Activated CD4-positive, alpha-beta memory T cell treated with anti-CD3 and anti-CD28 coated beads for 36 hours (primary cell): Measurements from ENCODE around the gene NCKAP5. TPM values are rescaled to one million over a fixed set of nuclear protein-coding genes. Genes with fewer than 3 reads are reported as not detected.

Experiments used
- CTCF ChIA-PET: fragments of 350-600 bp; sonication (Branson Sonifier 250); formaldehyde crosslinking; loops from one replicate; lab custom pipeline; 2021; ENCODE audit warnings: antibody characterized with exemption, inconsistent platforms; lab: Charles Lee
- POLR2A ChIA-PET: fragments of 350-600 bp; sonication (Branson Sonifier 250); formaldehyde crosslinking; loops from one replicate; lab custom pipeline; 2021; ENCODE audit warnings: antibody characterized with exemption; lab: Charles Lee
- DNase-seq: peaks from one replicate; pipeline ENCODE4 v3.0.0-alpha.2; 2020
- H3K27ac Mint-ChIP-seq: one replicate; pipeline ENCODE4 v1.8.0; 2021; ENCODE audit warnings: mixed read lengths
- H3K27me3 Mint-ChIP-seq: one replicate; pipeline ENCODE4 v1.8.0; 2021; ENCODE audit warnings: mixed read lengths
- H3K36me3 Mint-ChIP-seq: one replicate; pipeline ENCODE4 v1.8.0; 2021; ENCODE audit warnings: mixed read lengths
- H3K4me1 Mint-ChIP-seq: one replicate; pipeline ENCODE4 v1.8.0; 2021; ENCODE audit warnings: low read depth, mixed read lengths
- H3K4me3 Mint-ChIP-seq: one replicate; pipeline ENCODE4 v1.8.0; 2021; ENCODE audit warnings: mild to moderate bottlenecking, mixed read lengths
- H3K9me3 Mint-ChIP-seq: one replicate; pipeline ENCODE4 v1.8.0; 2021; ENCODE audit warnings: mixed read lengths
- intact Hi-C: fragments of 100-400 bp; cut with micrococcal nuclease; formaldehyde crosslinking; loops from one replicate; pipeline ENCODE4 v1.15.1; 2023
- total RNA-seq, 2 experiments: library from RNA; stranded (reverse); gene quantifications; one replicate each; pipeline ENCODE4 v1.2.3, GENCODE V29; 2021

Gene NCKAP5
- total RNA-seq, 2 experiments from 2014 or later, result not detected

DNA sequence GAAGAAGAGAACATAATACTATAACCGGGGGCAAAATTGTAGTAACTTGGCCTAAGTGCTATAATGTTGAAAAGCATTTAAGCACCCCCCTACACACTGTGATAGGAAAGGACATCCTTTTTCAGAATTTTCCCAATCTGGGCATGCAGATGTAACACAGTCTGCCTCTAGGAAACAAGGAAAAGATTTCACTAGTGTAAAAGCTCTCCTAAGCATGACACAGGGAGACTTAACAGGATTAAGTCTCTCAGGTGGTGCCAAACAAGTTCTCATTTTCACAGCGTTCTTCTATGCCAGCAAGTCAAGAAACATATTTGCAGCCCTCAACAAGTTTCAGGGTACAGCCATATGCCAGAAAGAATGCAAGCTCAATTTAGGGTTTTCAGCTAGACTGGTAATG lies 53.0 kb downstream of the NCKAP5 start:
- H3K9me3 Mint-ChIP-seq, result no peaks in the 10 kb centered on the region
- H3K4me3 Mint-ChIP-seq, result no peak overlapping the region
- no peak overlapping the region for H3K27ac Mint-ChIP-seq
- intact Hi-C loops, result no loop called here
- no peak for DNase-seq
- ChIA-PET CTCF (no interaction called here), POLR2A (no interaction called here)
- H3K4me1 Mint-ChIP-seq, result no peaks in the 10 kb centered on the region
- H3K36me3 Mint-ChIP-seq, result no peaks in the 10 kb centered on the region
- H3K27me3 Mint-ChIP-seq, result peaks cover 2% of the 10 kb centered on the region

DNA sequence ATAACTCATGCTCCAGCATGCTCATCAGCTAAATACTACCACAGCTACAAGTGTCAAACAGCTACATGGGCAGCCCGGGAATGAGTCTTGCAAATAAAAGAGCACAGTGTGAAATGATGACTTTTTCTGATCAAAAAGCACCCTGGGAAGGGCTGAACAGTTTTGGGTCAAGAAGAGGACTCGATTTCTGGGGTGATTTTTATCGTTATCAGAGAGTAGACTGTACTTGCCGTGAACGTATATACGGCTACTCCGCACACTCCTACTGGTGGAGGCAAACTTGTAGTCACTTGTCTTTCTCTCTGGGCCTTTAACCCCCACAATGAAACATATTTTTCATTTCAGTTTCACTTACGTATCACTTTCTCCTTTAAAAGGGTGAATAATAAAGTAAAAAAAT lies 54.4 kb downstream of the NCKAP5 start:
- intact Hi-C loops, result no loop called here
- POLR2A ChIA-PET, result no interaction called here
- Mint-ChIP-seq H3K4me3 (no peak overlapping the region), H3K36me3 (no peaks in the 10 kb centered on the region), H3K27me3 (no peaks in the 10 kb centered on the region), H3K27ac (no peak overlapping the region), H3K4me1 (no peaks in the 10 kb centered on the region), H3K9me3 (no peaks in the 10 kb centered on the region)
- no peak for DNase-seq
- CTCF ChIA-PET, result no interaction called here

DNA sequence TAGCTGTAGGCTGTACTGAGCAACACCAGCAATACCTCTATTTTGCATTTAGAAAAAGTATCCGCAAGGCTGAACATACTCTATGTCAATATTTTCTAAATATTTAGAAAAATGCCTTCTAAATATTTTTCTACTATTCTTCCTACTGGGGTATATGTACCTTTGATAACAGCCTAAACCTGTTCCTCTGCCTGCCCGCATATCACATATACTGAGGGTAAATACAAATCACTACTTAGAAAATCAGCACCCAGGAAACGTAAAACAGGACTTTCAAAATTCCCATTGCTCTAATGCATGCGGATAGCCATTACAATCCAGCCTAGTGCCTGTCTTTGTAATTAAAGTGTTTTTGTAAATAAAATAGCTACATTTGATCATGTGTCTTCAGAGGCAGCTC lies 56.1 kb downstream of the NCKAP5 start:
- Mint-ChIP-seq H3K36me3 (no peaks in the 10 kb centered on the region), H3K9me3 (no peaks in the 10 kb centered on the region), H3K27me3 (no peaks in the 10 kb centered on the region), H3K27ac (no peak overlapping the region), H3K4me3 (no peak overlapping the region), H3K4me1 (no peaks in the 10 kb centered on the region)
- POLR2A ChIA-PET, result no interaction called here
- CTCF ChIA-PET, result no interaction called here
- intact Hi-C loops, result no loop called here
- no peak for DNase-seq

DNA sequence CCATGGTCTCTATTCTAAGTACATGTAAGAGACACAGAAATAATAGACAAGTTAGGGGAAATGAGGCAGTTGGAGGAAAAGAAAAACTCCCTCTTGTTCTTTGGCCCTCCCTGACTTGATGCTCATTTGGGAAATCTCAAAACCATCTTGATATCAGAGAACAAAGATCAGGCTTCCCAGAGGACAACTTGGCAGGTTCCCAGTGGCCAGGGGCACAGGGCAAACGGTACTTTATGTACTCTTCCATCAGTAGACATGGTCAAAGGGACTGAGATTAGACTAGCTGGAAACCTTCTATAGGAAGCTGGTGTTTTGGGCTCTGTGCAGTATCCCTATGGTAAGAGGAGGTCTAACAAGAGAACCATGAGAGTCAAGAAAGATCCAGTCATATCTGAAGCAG lies 56.6 kb downstream of the NCKAP5 start:
- Mint-ChIP-seq H3K27me3 (no peaks in the 10 kb centered on the region), H3K4me3 (no peak overlapping the region), H3K36me3 (no peaks in the 10 kb centered on the region), H3K9me3 (no peaks in the 10 kb centered on the region), H3K4me1 (no peaks in the 10 kb centered on the region), H3K27ac (no peak overlapping the region)
- ChIA-PET CTCF (no interaction called here), POLR2A (no interaction called here)
- no peak for DNase-seq
- intact Hi-C loops, result no loop called here

DNA sequence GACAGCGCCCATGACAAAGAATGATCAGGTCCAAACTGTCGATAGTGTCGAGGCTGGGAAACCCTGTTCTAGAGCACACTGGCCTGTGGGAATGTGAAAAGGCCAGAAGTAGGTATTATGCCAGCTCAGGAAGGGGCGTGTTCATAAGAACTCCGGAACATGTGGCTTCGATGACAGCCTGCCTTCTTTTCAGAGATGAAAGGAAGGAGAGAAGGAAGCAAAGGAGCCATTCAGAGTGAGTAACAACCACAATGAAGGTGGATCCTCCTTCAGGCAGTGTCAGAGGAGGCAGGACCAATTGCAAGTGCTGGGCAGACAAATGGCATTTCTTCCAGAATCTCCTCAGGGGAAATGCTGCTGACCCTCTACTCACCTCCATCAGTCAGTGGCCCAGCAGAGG lies 58.5 kb downstream of the NCKAP5 start:
- H3K27me3 Mint-ChIP-seq, result no peaks in the 10 kb centered on the region
- DNase-seq, result no peak
- no peak overlapping the region for H3K4me3 Mint-ChIP-seq
- H3K9me3 Mint-ChIP-seq, result no peaks in the 10 kb centered on the region
- CTCF ChIA-PET, result no interaction called here
- no peaks in the 10 kb centered on the region for H3K36me3 Mint-ChIP-seq
- H3K4me1 Mint-ChIP-seq, result no peaks in the 10 kb centered on the region
- POLR2A ChIA-PET, result no interaction called here
- intact Hi-C loops, result no loop called here
- no peak overlapping the region for H3K27ac Mint-ChIP-seq

DNA sequence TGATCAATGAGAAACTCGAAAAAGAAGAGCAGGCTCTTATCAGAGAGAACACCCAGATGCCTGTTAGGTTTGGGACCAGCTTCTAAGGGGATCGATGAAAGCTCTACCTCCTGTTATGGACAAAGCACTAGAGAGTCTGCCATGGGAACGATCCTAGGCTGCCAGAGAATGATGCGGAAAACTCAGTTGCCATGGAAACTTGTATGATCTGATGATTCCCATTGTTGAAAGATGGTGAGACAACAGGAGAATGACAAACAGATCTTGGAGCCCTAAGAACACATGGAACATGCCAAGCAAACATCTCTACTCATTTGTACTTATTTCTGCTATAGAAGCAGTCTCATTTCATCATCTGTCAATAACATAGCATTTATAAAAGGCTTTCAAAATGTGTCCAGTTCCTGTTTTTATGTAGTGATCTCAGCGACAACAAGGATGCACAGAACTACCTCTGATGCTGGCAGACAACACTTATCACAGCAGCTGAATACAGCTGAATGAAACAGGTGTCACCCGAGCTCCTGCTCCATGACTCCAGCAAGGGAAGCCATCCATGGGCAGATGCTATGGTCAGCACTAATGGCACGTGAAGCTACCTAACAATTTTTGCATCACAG lies 59.6 kb downstream of the NCKAP5 start:
- CTCF ChIA-PET, result no interaction called here
- no peaks in the 10 kb centered on the region for H3K4me1 Mint-ChIP-seq
- DNase-seq, result no peak
- intact Hi-C loops, result no loop called here
- H3K4me3 Mint-ChIP-seq, result no peak overlapping the region
- POLR2A ChIA-PET, result no interaction called here
- no peak overlapping the region for H3K27ac Mint-ChIP-seq
- no peaks in the 10 kb centered on the region for H3K9me3 Mint-ChIP-seq
- H3K27me3 Mint-ChIP-seq, result no peaks in the 10 kb centered on the region
- H3K36me3 Mint-ChIP-seq, result no peaks in the 10 kb centered on the region

DNA sequence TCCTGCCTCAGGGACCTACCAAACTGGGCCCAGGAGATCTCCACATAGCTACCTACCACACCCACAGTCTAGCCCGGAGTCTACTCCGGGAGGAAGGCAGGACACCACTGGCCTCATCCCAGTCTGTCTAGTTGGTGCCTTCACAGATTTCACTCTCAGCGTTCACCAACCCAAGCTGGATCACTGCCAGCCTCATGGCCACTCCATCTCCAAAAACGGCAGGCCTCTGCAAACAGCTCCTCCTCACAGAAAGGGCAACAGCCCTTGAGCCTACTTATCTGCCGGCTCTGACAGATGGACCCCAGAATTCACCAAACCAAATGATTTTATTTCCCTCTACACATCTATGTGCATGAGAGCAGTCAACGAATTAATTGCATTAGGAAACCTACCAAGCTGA lies 61.3 kb downstream of the NCKAP5 start:
- DNase-seq, result no peak
- Mint-ChIP-seq H3K27me3 (no peaks in the 10 kb centered on the region), H3K4me3 (no peak overlapping the region), H3K36me3 (no peaks in the 10 kb centered on the region), H3K9me3 (no peaks in the 10 kb centered on the region), H3K27ac (no peak overlapping the region), H3K4me1 (no peaks in the 10 kb centered on the region)
- POLR2A ChIA-PET, result no interaction called here
- CTCF ChIA-PET, result no interaction called here
- intact Hi-C loops, result no loop called here

DNA sequence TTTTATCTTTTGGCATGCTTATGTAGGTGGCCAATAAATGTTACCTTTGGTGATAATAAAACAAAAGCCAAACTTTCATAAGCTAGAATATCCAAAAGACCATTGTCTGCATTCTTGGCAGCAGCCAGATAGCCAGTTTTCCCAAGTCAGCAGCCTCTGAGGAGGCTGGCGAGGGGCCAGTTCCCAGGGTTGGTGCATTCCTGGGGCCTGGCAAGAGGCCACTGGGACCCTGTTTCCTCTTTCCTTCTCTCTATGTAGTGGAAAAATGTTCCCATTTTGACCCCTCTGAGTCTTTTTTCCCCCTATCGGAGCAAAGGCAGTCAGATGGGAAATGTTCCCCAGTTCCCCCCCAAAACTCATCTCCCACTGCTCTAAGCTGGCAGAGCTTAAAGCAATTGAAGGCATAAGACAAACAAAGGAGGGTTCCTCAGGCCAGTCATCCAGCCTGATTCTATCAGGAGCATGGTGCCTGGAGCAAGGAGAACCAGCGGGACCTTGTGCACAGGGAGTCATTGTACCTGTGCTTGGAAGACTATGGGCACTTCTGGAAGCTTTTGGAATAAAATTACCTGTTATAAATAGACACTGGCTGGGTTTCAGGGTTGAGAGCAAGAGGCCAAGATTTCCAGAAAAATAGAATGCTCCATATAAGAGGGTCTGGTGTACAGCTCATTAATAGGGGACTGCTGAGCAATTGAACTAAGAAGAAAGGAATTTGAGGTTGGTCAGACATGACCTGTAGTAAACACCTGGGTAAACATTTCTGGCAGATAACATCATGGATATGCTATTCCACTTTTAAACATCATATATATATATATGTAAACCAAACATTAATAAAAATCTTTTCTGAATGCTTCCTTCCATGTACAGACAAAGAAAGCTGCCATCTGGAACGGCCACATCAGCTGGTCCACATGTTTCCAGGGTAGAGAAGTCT lies 63.4 kb downstream of the NCKAP5 start:
- Mint-ChIP-seq H3K36me3 (no peaks in the 10 kb centered on the region), H3K27ac (no peak overlapping the region), H3K9me3 (no peaks in the 10 kb centered on the region), H3K27me3 (no peaks in the 10 kb centered on the region), H3K4me1 (no peaks in the 10 kb centered on the region), H3K4me3 (no peak overlapping the region)
- POLR2A ChIA-PET, result no interaction called here
- CTCF ChIA-PET, result no interaction called here
- intact Hi-C loops, result no loop called here
- no peak for DNase-seq

DNA sequence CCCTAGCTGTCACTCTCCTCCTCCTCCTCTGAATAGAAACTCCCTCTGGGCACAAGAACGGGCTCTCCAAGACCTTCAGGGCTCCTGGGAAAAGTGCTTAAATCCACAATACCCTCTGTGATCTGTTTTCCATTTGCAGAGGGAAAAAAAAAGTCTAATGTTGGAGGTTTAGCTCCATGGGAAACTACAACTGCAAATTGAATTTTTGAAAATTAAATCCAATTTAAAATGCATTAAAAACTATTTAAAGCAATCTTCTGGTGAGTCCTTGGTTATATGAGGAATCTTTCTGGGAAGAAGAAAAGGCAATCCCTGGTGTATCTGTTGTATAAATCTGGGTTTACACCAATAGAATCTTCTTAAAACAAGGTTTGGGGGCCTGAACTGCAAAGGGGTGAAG lies 64.3 kb downstream of the NCKAP5 start:
- CTCF ChIA-PET, result no interaction called here
- H3K4me1 Mint-ChIP-seq, result no peaks in the 10 kb centered on the region
- POLR2A ChIA-PET, result no interaction called here

DNA sequence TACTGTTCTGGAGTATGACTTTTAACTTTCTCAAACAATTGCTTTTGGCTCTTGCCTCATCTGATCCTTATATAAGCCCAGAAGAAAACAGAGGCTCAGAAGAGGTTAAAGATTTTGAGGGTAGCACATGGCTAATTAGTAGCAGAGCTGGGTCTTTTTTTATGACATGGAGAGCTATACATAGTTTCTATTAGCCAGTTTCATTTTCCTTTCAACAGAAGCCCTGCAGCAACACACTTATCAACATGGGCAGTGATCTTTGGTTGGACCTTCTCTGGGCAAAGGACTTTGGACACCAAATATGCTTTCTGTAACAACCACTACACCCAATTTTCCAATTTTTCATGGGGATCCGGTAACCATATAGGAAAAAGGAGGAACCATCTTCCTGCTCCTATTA lies 64.9 kb downstream of the NCKAP5 start:
- POLR2A ChIA-PET, result no interaction called here
- H3K9me3 Mint-ChIP-seq, result no peaks in the 10 kb centered on the region
- H3K36me3 Mint-ChIP-seq, result no peaks in the 10 kb centered on the region
- CTCF ChIA-PET, result no interaction called here
- peaks cover 1% of the 10 kb centered on the region for H3K27me3 Mint-ChIP-seq
- no peak for DNase-seq
- no peak overlapping the region for H3K27ac Mint-ChIP-seq
- intact Hi-C loops, result no loop called here
- no peak overlapping the region for H3K4me3 Mint-ChIP-seq
- H3K4me1 Mint-ChIP-seq, result no peaks in the 10 kb centered on the region

More for the DNA sequence above, 64.3 kb downstream of the NCKAP5 start:
- no peak overlapping the region for H3K4me3 Mint-ChIP-seq
- H3K36me3 Mint-ChIP-seq, result no peaks in the 10 kb centered on the region
- H3K27me3 Mint-ChIP-seq, result peaks cover 1% of the 10 kb centered on the region
- DNase-seq, result no peak
- no peaks in the 10 kb centered on the region for H3K9me3 Mint-ChIP-seq
- no peak overlapping the region for H3K27ac Mint-ChIP-seq
- intact Hi-C loops, result no loop called here

DNA sequence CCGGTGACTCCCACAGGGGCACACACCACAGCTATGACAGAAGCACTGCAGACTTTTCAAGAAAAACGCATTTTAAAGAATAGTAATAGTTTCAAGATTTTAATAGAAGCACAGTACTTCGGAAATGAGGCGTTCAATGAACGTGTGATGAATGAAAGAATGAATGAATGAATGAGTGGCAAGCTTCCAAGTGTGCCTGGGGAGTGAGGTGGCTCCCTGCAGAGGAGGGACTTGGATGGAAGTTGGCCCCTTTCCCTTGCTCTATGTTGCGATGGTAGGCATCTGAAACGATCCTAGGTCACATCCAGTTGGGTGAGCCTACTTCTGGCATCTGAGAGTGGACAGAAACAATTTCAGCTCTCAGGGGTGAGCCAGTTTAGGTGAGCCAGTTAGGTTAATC lies 65.6 kb downstream of the NCKAP5 start:
- Mint-ChIP-seq H3K9me3 (no peaks in the 10 kb centered on the region), H3K4me3 (no peak overlapping the region), H3K36me3 (no peaks in the 10 kb centered on the region), H3K27ac (no peak overlapping the region), H3K4me1 (no peaks in the 10 kb centered on the region), H3K27me3 (peaks cover 1% of the 10 kb centered on the region)
- POLR2A ChIA-PET, result no interaction called here
- intact Hi-C loops, result no loop called here
- CTCF ChIA-PET, result no interaction called here
- DNase-seq, result no peak

DNA sequence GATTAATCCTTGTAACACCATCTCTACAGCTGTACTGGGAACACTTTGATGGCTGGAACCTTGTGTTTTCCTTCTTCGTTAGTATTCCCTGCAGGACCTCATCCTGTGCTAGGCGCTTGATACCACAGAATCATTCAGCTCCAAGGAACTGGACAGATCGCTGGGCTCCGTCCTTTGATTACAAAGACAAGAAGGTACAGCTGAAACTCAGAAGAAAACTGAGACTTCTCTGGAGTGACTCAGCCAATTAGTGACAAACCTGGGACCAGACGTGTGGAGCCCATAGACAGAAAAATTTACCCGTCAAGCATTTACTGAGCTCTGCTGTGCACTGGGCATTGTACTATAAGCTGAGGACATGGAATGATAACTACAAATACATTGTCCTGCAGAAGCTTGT lies 67.3 kb downstream of the NCKAP5 start:
- Mint-ChIP-seq H3K36me3 (no peaks in the 10 kb centered on the region), H3K4me1 (no peaks in the 10 kb centered on the region), H3K27me3 (peaks cover 1% of the 10 kb centered on the region), H3K4me3 (no peak overlapping the region), H3K9me3 (no peaks in the 10 kb centered on the region), H3K27ac (no peak overlapping the region)
- DNase-seq, result no peak
- intact Hi-C loops, result no loop called here
- ChIA-PET POLR2A (no interaction called here), CTCF (no interaction called here)
